GM10847 (cell line): ENCODE data around the gene ZNF207.

Experiments used
- POLR2A ChIP-seq: IDR thresholded peaks from 2 replicates; pipeline ENCODE4 v1.6.1; 2011; ENCODE audit not compliant: insufficient read length; ENCODE audit errors: extremely low read depth

The ZNF207 gene

GRCh38 chr17:32349854-32350665, at the start of gene ZNF207:
ZNF207 (plus strand) TSS chr17:32350157; CDS start chr17:32350286, 129 bp downstream.
- TF ChIP-seq POLR2A = peak; percentile 76

GRCh38 chr17:32302037-32302436, 47.9 kb upstream of the ZNF207 start:
- TF ChIP-seq POLR2A = no peak

- no peak for TF ChIP-seq POLR2A
These were observed 46.9 kb upstream of the ZNF207 start for GRCh38 chr17:32302860-32303649.

GRCh38 chr17:32303781-32304288, 46.1 kb upstream of the ZNF207 start:
- TF ChIP-seq POLR2A = no peak

- TF ChIP-seq POLR2A = no peak
These were observed 44.9 kb upstream of the ZNF207 start for GRCh38 chr17:32305049-32305448.

GRCh38 chr17:32307658-32308057, 42.3 kb upstream of the ZNF207 start:
- no peak for TF ChIP-seq POLR2A

- TF ChIP-seq POLR2A = no peak
These were observed 38.9 kb upstream of the ZNF207 start for GRCh38 chr17:32311028-32311536.

GRCh38 chr17:32314636-32315035, 35.3 kb upstream of the ZNF207 start:
- no peak for TF ChIP-seq POLR2A

- TF ChIP-seq POLR2A = no peak
These were observed 34.8 kb upstream of the ZNF207 start for GRCh38 chr17:32315171-32315570.

GRCh38 chr17:32317353-32317752, 32.6 kb upstream of the ZNF207 start:
- TF ChIP-seq POLR2A = no peak

GRCh38 chr17:32318071-32318470, 31.9 kb upstream of the ZNF207 start:
- no peak for TF ChIP-seq POLR2A

- TF ChIP-seq POLR2A = no peak
These were observed 30.4 kb upstream of the ZNF207 start for GRCh38 chr17:32319548-32319905.

GRCh38 chr17:32320847-32321246, 29.1 kb upstream of the ZNF207 start:
- no peak for TF ChIP-seq POLR2A

- TF ChIP-seq POLR2A = no peak
These were observed 26.9 kb upstream of the ZNF207 start for GRCh38 chr17:32323046-32323445.

- TF ChIP-seq POLR2A = no peak
These were observed 26.0 kb upstream of the ZNF207 start for GRCh38 chr17:32323811-32324491.
